Measurements from ENCODE around the gene RAB40C.

Gene RAB40C

GRCh38 chr16:566475-567372, 23.1 kb upstream of the RAB40C start, which contains the start of gene NHLRC4:
TSS of gene NHLRC4 (plus strand) at chr16:567005. CDS start at chr16:568048, 1,043 bp downstream.
- TF ChIP-seq FOXP2 (optimal IDR thresholded peaks at IDR 0.05; ENCODE audit: borderline replicate concordance, extremely low read depth, extremely low read length, insufficient read depth): peak; percentile 22
- no peak for TF ChIP-seq SIN3A (IDR thresholded peaks at IDR 0.05; ENCODE audit: borderline replicate concordance, insufficient read depth, low read length)

- TF ChIP-seq REST (IDR thresholded peaks at IDR 0.05; ENCODE audit: insufficient read depth in 1 of 2, low read depth in 2 of 2, low read length in 2 of 2): no peak
- TF ChIP-seq POLR2AphosphoS5 (IDR thresholded peaks at IDR 0.05; ENCODE audit: low read depth, low read length): no peak
- TF ChIP-seq SIN3A (IDR thresholded peaks at IDR 0.05; ENCODE audit: borderline replicate concordance, insufficient read depth, low read length): no peak
- no peak for TF ChIP-seq TAF1 (IDR thresholded peaks at IDR 0.05; ENCODE audit: borderline replicate concordance, insufficient read depth, low read length)
- no peak for TF ChIP-seq FOXP2 (optimal IDR thresholded peaks at IDR 0.05; ENCODE audit: borderline replicate concordance, extremely low read depth, extremely low read length, insufficient read depth)
Measured at GRCh38 chr16:567373-568256, 22.3 kb upstream of the RAB40C start.

GRCh38 chr16:568401-569258, 21.2 kb upstream of the RAB40C start:
- TF ChIP-seq FOXP2 (optimal IDR thresholded peaks at IDR 0.05; ENCODE audit: borderline replicate concordance, extremely low read depth, extremely low read length, insufficient read depth): no peak
- TF ChIP-seq POLR2AphosphoS5 (IDR thresholded peaks at IDR 0.05; ENCODE audit: low read depth, low read length): no peak
- TF ChIP-seq TAF1 (IDR thresholded peaks at IDR 0.05; ENCODE audit: borderline replicate concordance, insufficient read depth, low read length): no peak
- TF ChIP-seq REST (IDR thresholded peaks at IDR 0.05; ENCODE audit: insufficient read depth in 1 of 2, low read depth in 2 of 2, low read length in 2 of 2): no peak

GRCh38 chr16:569445-570254, 20.2 kb upstream of the RAB40C start, which contains the start of gene PIGQ:
TSS of gene PIGQ (plus strand) at chr16:569968. CDS start at chr16:574075, 4,107 bp downstream.
- TF ChIP-seq TAF1 (IDR thresholded peaks at IDR 0.05; ENCODE audit: borderline replicate concordance, insufficient read depth, low read length) (no peak), POLR2AphosphoS5 (IDR thresholded peaks at IDR 0.05; ENCODE audit: low read depth, low read length) (no peak; the same call in 1 of the 2 replicates), FOXP2 (optimal IDR thresholded peaks at IDR 0.05; ENCODE audit: borderline replicate concordance, extremely low read depth, extremely low read length, insufficient read depth) (no peak), SIN3A (IDR thresholded peaks at IDR 0.05; ENCODE audit: borderline replicate concordance, insufficient read depth, low read length) (no peak), REST (IDR thresholded peaks at IDR 0.05; ENCODE audit: insufficient read depth in 1 of 2, low read depth in 2 of 2, low read length in 2 of 2) (no peak)
